A172 (cell line): ENCODE results near the gene SPON2. TPM values are rescaled to one million over a fixed set of nuclear protein-coding genes. Genes with fewer than 3 reads are reported as not detected.

Experiments used
- DNase-seq: peaks from one replicate; pipeline ENCODE4 v3.0.0-alpha.2; 2015; ENCODE audit warnings: low spot score
- total RNA-seq: library from RNA; depleted of rRNA; stranded (reverse); fragments of >200 nt; shearing (Covaris generic); gene quantifications from 2 replicates; pipeline ENCODE4 v1.2.3, GENCODE V29; 2014

Gene SPON2
- total RNA-seq, 1 experiment from 2014 or later = 16.2 TPM

DNA sequence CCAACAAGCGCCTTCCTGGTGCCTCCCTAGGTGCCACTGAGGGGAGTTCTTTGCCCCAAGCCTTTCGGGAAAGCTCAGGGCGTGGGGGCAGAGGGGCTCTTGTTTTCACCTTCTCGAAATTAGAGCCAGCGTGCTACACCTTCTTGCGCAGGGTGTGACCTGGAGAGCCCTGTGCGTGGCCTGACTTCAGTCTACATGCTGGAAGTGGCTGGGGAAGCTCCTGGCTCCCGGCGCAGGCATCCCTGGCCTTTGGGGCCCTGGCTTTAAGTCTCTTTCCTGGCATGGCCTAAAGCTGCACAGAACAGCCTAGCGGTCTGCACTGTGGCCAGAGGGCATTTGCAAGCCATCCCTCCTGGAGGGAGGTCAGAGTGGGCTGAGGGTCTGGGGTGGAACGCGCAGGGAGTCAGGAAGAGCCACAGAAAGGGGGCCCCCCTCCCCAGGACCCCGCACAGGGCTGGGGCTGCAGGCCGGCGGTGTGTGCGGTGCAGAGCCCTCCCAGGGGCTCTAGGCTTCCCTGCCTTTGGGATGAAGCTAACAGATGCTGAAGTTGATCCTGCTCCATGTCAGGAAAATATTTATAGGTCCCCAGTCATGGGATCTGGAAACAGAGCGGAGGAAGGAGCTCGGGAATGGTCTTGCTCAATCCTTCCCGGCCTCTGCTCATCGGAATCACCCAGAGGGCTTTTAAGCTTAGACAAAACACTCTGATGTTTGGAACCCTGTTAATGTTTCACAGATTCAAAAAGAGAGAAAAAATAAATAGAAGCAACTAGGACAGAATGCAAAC is 781 bp upstream of the SPON2 start:
- no peak for DNase-seq

- no peak for DNase-seq
These were observed 814 bp downstream of the SPON2 start for GRCh38 chr4:1171311-1172227.

DNA sequence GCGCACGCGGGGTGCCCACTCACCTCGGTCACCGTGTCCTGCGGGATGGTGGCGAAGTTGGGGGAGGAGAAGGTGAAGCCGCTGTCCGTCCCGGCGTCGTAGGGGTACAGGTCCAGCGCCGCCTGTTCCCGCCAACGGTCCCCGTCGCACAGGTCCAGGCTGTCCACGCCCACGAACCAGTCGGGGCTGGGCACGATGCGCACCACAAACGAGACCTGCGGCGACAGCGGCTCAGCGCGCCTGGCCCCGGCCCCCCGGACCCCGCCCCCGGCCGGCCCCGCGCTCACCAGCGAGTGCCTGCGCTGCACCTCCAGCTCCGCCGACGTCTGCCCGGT is 1.4 kb downstream of the SPON2 start:
- no peak for DNase-seq

DNA sequence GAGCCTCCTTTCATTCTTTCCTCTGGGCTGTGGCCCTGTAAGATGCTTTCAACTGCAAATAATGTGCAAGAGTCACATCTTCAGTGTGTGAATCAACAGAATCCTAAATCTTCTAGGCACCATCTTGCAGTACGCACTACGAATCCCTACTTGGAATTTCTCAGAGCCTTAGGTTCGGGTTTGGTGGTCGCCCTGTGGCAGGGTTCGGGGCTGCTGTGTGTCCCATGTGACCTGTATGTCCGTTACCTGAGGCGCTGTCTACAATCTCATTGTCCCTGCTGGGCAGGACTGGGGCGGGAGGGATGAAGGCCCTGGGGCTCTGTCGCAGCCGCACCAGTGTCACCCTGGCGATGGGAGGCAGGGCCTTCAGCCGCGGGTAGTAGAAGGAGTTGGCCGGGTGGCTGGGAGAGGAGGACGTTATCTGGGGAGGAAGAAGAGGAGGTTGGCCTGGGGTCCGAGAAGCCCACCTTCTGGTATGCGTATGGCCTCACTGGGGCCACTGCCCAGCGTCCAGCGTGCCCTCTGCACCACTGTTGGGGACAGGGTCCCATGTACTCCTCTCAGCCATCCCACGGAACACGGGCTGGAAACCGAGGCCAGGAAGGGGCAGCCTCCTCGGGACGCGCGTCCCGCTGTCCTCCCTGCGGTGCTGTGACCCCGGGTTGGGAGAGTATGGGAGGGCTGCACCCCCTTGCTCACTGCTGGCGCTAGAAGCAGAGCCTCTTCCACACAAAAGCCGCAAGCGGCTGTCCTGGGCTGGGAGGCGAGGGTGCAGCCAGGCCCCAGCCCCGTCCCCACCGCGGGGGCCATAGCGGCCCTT is 2.0 kb downstream of the SPON2 start:
- no peak for DNase-seq

DNA sequence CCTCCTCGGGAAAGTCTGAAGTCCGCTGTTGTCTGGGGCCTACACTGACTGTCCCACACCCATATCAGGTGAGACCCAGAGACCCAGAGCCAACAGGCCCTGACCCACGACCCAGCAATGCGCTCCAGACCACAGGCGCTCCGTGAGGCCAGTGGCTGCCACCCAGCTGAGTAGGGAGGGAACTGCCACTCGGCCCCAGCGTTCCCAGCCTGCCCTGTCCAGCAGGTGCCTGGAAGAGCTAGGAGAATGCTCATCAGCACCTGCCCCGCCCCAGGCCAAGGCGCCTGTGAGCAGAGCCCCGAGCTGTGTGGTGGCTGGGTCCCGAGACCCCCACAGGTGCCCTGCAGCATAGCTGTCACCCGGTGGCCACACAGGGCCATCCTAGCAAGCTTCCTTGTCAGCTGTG is 2.7 kb downstream of the SPON2 start:
- no peak for DNase-seq

GRCh38 chr4:1169171-1169671 is 3.2 kb downstream of the SPON2 start:
- no peak for DNase-seq

GRCh38 chr4:1168191-1169101 is 3.9 kb downstream of the SPON2 start:
- DNase-seq = no peak

GRCh38 chr4:1167244-1167949 is 5.0 kb downstream of the SPON2 start:
- DNase-seq = peak; percentile 67

DNA sequence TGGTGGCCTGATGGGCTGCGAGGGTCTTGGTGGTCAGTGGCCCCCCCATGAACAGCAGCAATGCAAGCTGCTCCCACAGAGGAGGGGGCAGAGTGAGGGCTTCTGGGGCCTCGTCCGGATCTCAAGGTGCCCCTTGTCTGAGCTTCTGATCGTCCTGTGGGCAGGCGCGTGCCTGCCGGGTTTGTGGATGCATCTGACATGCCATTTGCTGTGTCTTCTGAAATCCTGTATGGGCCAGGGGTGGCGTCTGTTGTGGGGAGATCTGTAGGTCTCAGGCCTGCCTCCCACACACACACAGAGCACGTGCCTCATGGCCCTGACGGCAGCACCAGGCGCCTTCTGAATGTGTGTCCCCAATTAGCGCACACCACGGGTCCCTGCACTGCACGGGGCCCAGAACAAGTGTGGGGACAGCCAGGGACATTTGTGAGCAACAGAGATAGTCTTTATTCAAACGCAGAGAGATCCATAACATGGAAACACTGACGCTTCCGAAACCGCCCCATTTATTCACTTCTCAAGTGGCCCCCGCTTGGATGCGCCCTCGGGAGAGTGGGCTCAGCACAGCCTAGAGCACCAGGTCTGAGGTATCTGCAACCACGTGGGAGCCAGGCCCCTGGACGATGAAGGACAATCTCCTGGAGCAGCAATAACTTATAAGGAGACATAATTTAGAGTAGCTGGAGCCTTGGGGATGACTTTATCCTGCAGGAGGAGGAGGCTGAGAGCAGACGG is 5.7 kb downstream of the SPON2 start:
- no peak for DNase-seq

GRCh38 chr4:1164956-1165545 is 7.3 kb downstream of the SPON2 start:
- no peak for DNase-seq

DNA sequence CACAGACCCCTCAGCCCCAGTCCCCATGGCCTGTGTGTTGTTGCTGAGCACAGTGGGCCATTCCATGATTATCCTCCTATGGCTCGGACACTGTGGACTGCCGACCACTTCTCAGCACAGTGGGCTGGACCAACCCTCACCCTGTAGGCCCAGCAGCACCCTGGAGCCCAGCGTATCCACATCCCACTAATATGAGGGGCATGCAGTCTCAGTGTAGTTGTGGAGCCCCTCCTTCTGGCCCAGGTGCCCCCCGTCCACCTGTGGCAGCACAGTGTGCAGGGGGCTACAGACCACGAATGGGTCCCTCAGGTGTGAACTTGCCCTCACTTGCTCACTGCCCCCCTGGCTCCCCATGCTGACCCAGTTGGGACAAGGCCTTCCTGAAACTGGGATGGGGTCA is 7.9 kb downstream of the SPON2 start:
- no peak for DNase-seq

- no peak for DNase-seq
These were observed 8.3 kb downstream of the SPON2 start for GRCh38 chr4:1164040-1164439.

- no peak for DNase-seq
These were observed 12.0 kb downstream of the SPON2 start for GRCh38 chr4:1160351-1160750.

- no peak for DNase-seq
These were observed 16.3 kb downstream of the SPON2 start for GRCh38 chr4:1156069-1156468.

DNA sequence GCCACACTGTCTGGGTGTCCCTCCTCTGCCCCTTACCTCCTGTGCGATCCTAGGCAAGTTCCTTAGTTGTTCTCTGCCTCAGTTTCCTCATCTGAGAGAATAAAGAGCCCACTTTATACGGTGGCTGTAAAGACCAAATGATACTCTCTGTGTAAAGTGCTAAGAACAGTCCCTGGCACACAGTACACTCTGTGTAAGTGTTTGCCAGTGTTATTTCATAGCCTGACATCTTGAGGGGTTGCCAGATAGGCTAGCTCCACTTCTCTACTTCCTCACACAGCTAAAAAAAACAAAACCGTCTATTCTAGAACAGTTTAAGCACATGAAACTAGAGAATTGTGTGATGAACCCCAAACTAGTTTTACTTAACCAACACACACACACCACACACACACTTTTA is 17.1 kb downstream of the SPON2 start:
- no peak for DNase-seq

- DNase-seq = peak; percentile 60
These were observed 17.7 kb downstream of the SPON2 start for GRCh38 chr4:1154523-1155182.

DNA sequence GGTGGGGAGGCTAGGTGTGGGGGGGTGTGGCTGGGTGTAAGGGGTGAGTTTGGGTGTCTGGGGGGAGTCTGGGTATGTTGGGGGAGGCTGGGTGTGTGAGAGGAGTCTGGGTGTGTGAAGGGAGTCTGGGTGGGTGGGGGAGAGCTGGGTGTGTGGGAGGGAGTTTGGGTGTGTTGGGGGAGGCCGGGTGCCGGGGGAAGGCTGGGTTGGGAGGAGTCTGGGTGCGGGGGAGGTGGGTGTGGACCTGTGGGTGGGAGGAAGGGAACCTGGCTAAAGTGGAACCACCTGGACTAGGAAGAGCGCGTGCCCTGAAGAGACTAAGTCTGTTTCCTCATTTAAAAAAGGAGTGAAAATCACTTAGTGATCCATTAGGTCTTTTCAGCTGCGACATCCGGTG is 18.3 kb downstream of the SPON2 start:
- DNase-seq = no peak

DNA sequence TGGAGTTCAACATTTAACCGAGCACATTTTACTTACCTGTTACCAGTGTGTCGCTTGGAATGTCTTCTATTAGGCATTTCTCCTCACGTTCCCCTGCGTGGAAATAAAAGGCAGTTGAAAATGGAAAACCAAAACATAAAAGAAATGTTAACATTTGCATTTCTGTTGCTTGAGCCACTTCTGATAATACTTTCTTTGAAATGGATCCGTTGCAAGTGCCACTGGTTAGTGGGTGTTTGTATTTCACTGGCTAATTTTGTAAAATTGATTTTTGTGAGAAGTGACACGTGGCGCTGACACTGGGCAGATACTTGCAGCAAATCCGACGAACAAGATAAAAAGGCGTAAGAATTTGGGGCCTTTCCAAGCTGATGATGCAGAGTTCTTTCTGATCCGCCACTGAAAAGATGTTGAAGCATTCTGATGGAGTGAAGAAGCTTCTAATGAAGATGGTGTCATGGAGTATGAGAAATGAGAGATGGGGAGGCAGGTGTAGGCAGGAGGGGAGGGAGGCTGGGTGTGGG is 18.8 kb downstream of the SPON2 start:
- no peak for DNase-seq
